Measurements from ENCODE around the gene DENND1A. TPM values are rescaled to one million over a fixed set of nuclear protein-coding genes. Genes with fewer than 3 reads are reported as not detected.

DENND1A gene
- total RNA-seq, 6 experiments from 2014 or later: 13.9 to 22.6 (median 16.3) TPM

DNA sequence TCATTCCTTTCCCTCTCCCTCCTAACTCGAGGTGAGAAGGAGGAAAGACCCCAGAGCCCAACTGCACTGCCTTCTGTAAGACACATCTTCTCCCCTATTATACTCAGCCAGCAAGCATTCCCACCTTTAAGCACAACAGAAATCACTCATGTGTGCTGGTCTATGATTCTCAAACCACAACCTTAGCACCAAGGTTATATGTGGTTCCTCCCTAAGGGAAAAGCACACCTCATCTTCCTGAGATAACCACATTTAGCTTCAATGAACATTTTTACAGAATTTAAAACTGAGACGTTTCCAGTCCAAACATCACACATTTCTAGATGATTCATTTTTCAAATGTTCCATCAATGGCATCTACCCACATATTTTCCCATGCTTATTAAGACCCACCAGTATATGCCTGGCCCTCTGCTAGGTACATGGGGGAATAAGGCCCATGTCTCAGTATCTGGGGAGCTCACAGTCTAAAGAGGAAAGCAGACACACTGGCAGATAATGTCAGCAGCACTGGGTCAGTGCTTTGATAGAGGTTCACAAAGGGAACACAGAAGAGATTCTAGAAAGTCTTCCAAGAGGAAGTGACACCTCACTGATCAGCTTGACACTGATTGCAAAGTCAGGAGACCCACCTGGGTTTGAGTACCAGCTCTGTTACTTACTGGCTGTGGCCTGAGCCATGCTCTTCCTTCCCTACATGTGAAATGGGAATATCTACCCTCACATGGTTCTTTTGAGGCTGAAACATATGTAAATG, 245.4 kb downstream of the DENND1A start:
- TF ChIP-seq, protein P1, sequence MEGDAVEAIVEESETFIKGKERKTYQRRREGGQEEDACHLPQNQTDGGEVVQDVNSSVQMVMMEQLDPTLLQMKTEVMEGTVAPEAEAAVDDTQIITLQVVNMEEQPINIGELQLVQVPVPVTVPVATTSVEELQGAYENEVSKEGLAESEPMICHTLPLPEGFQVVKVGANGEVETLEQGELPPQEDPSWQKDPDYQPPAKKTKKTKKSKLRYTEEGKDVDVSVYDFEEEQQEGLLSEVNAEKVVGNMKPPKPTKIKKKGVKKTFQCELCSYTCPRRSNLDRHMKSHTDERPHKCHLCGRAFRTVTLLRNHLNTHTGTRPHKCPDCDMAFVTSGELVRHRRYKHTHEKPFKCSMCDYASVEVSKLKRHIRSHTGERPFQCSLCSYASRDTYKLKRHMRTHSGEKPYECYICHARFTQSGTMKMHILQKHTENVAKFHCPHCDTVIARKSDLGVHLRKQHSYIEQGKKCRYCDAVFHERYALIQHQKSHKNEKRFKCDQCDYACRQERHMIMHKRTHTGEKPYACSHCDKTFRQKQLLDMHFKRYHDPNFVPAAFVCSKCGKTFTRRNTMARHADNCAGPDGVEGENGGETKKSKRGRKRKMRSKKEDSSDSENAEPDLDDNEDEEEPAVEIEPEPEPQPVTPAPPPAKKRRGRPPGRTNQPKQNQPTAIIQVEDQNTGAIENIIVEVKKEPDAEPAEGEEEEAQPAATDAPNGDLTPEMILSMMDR (IDR thresholded peaks at IDR 0.05): no peak
- no peak for TF ChIP-seq POLR2A (IDR thresholded peaks at IDR 0.05)
- no peak for ATAC-seq
- Histone ChIP-seq H3K4me3 (no peak overlapping the region), H3K27me3 (no peaks in the 10 kb centered on the region), H3K4me1 (peaks cover 0 to 2% (median 0%) of the 10 kb centered on the region in 4 donors), H3K36me3 (no peaks in the 10 kb centered on the region), H3K27ac (no peak overlapping the region), H3K9me3 (no peaks in the 10 kb centered on the region)
- intact Hi-C loops (cut with DNase I): no loop called here
- WGBS (ENCODE audit: insufficient coverage, low coverage, low lambda C conversion rate, missing lambda C conversion rate): 97% methylated on average over 2 of the region's 2 CpGs
- no peak for DNase-seq

DNA sequence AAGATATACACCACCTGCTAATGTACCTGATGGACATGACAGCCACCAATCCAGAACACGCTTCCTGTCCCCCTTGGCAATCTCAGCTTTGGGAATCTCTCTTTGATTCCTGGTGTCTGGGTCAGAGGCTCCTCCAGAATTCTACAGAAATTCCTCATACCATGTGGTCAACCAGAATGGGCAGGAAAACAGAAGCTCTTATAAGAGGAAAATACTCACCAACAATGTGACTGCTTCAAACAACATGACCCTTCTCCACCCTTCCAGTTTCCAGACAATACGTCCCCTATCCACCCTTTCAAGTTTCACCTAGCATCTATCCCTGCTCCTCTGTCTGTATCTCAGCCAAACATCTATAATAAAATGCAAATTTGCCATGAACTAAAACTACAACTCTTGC, 247.2 kb downstream of the DENND1A start:
- H3K4me1 ChIP-seq: peaks cover 0 to 19% (median 4%) of the 10 kb centered on the region in 4 donors
- H3K4me3 ChIP-seq: no peak overlapping the region
- TF ChIP-seq POLR2A (IDR thresholded peaks at IDR 0.05): no peak
- TF ChIP-seq, protein P1 (IDR thresholded peaks at IDR 0.05): no peak
- H3K27me3 ChIP-seq: no peaks in the 10 kb centered on the region
- H3K27ac ChIP-seq: no peak overlapping the region
- no peak for DNase-seq
- H3K36me3 ChIP-seq: no peaks in the 10 kb centered on the region
- no peak for ATAC-seq
- intact Hi-C loops (cut with DNase I): no loop called here
- no peaks in the 10 kb centered on the region for H3K9me3 ChIP-seq
- 100% methylated on average over 2 of the region's 2 CpGs for WGBS (ENCODE audit: insufficient coverage, low coverage, low lambda C conversion rate, missing lambda C conversion rate)

DNA sequence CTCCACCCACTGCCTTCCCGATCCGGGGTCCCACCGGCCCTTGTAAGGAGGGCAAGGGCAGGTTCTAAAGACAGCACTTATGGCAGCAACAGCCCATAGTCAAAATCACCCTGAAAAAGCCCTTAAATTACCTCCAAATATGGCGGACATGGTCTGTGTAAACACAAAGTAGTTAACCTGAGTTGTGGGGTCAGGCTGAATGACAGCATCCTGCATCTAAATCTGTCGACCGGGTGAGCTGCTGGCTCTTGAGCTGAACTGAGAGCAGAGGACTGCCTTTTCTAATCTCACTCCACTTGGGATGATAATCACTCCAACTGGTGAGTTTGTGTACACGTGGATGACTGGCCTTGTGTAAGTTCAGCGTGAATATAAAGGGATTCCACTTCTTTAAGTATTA, 249.6 kb downstream of the DENND1A start:
- no peak for DNase-seq
- H3K9me3 ChIP-seq: no peaks in the 10 kb centered on the region
- H3K4me1 ChIP-seq: peaks cover 0 to 19% (median 4%) of the 10 kb centered on the region in 4 donors
- no peak overlapping the region for H3K27ac ChIP-seq
- H3K4me3 ChIP-seq: no peak overlapping the region
- no peak for ATAC-seq
- H3K36me3 ChIP-seq: no peaks in the 10 kb centered on the region
- TF ChIP-seq, protein P1 (IDR thresholded peaks at IDR 0.05): no peak
- no peak for TF ChIP-seq POLR2A (IDR thresholded peaks at IDR 0.05)
- intact Hi-C loops (cut with DNase I): no loop called here
- 100% methylated on average over 4 of the region's 8 CpGs for WGBS (ENCODE audit: insufficient coverage, low coverage, low lambda C conversion rate, missing lambda C conversion rate)
- H3K27me3 ChIP-seq: no peaks in the 10 kb centered on the region

DNA sequence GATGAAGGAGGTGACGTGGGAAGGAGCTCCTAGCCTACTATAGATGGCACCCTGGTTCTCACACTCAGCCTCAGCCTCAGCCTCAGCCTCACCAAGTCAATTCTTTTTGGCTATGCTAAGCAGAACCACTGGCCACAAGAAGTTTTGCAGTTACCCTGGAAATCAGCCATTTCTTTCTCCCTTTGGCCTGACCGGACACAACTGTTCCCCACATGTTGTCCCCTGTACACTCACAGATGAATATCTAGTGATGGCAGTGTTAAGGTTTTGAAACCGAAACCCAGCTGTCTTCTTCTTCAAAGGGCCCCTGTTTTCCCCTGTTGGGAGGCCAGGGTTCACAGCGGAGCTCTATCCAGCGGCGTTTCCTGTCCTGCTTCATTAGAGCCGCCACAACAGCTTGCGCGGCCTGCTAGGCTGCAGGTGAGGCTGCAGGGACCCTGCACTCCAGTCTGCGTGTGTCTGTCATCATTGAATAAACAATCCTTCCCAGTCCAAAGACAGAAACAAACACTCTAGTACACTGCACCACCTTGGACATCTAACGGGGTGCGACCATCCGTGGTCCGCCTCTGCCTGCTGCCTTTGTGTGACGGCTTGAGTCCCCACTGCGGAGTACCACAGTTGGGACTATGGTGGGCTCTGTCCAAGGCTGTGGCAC, 250.5 kb downstream of the DENND1A start:
- no peak for TF ChIP-seq POLR2A (IDR thresholded peaks at IDR 0.05)
- TF ChIP-seq, protein P1 (IDR thresholded peaks at IDR 0.05): no peak
- no peaks in the 10 kb centered on the region for H3K36me3 ChIP-seq
- DNase-seq (no peak), ATAC-seq (peak; percentile 16 to 51 (median 29))
- intact Hi-C loops (cut with DNase I): no loop called here
- no peaks in the 10 kb centered on the region for H3K27me3 ChIP-seq
- 61% methylated on average over 5 of the region's 16 CpGs for WGBS (ENCODE audit: insufficient coverage, low coverage, low lambda C conversion rate, missing lambda C conversion rate)
- no peaks in the 10 kb centered on the region for H3K9me3 ChIP-seq
- H3K4me1 ChIP-seq: peaks cover 0 to 19% (median 4%) of the 10 kb centered on the region in 4 donors
- H3K4me3 ChIP-seq: no peak overlapping the region
- H3K27ac ChIP-seq: no peak overlapping the region

Measured in right lobe of liver (tissue), 6 donors.